Activated CD8-positive, alpha-beta T cell treated with anti-CD3 and anti-CD28 coated beads for 36 hours (primary cell): Measurements from ENCODE around the gene KRTAP12-3. TPM values are rescaled to one million over a fixed set of nuclear protein-coding genes. Genes with fewer than 3 reads are reported as not detected.

ENCODE experiments used
- ATAC-seq: fragments of 200-7000 bp; cut with Tn5 transposase; one replicate; pipeline ENCODE4 v1.10.0; 2021; ENCODE audit warnings: mild to moderate bottlenecking, moderate library complexity
- CTCF ChIA-PET: fragments of 350-600 bp; sonication (Branson Sonifier 250); formaldehyde crosslinking; loops from one replicate; lab custom pipeline; 2021; ENCODE audit warnings: antibody characterized with exemption; lab: Charles Lee
- POLR2A ChIA-PET: fragments of 350-600 bp; sonication (Branson Sonifier 250); formaldehyde crosslinking; loops from one replicate; lab custom pipeline; 2021; ENCODE audit warnings: antibody characterized with exemption; lab: Charles Lee
- DNase-seq: peaks from one replicate; pipeline ENCODE4 v3.0.0-alpha.2; 2020
- H3K27ac Mint-ChIP-seq: one replicate; pipeline ENCODE4 v1.8.0; 2021; ENCODE audit warnings: mild to moderate bottlenecking, mixed read lengths
- H3K27me3 Mint-ChIP-seq: one replicate; pipeline ENCODE4 v1.8.0; 2021; ENCODE audit warnings: mixed read lengths
- H3K36me3 Mint-ChIP-seq: one replicate; pipeline ENCODE4 v1.8.0; 2021; ENCODE audit warnings: low read depth, mixed read lengths
- H3K4me1 Mint-ChIP-seq: one replicate; pipeline ENCODE4 v1.8.0; 2021; ENCODE audit warnings: low read depth, mixed read lengths
- H3K4me3 Mint-ChIP-seq: one replicate; pipeline ENCODE4 v1.8.0; 2021; ENCODE audit warnings: mild to moderate bottlenecking, moderate library complexity, mixed read lengths
- H3K9me3 Mint-ChIP-seq: one replicate; pipeline ENCODE4 v1.8.0; 2021; ENCODE audit warnings: mixed read lengths
- intact Hi-C: fragments of 100-400 bp; cut with micrococcal nuclease; formaldehyde crosslinking; loops from one replicate; pipeline ENCODE4 v1.10.0; 2022
- total RNA-seq, 2 experiments: library from RNA; stranded (reverse); gene quantifications; one replicate each; pipeline ENCODE4 v1.2.3, GENCODE V29; 2021
- TF ChIP-seq, protein P1 (sequence below): fragments of 200-600 bp; IDR thresholded peaks from one replicate; pipeline ENCODE4 v1.8.0; 2022; ENCODE audit warnings: antibody characterized with exemption, mild to moderate bottlenecking

KRTAP12-3 gene
- total RNA-seq, 2 experiments from 2014 or later: not detected

- DNase-seq: no peak
- peaks cover 9% of the 10 kb centered on the region for H3K9me3 Mint-ChIP-seq
- H3K27me3 Mint-ChIP-seq: peaks cover 71% of the 10 kb centered on the region
- peaks cover 7% of the 10 kb centered on the region for H3K4me1 Mint-ChIP-seq
- H3K27ac Mint-ChIP-seq: no peak overlapping the region
- TF ChIP-seq, protein P1, sequence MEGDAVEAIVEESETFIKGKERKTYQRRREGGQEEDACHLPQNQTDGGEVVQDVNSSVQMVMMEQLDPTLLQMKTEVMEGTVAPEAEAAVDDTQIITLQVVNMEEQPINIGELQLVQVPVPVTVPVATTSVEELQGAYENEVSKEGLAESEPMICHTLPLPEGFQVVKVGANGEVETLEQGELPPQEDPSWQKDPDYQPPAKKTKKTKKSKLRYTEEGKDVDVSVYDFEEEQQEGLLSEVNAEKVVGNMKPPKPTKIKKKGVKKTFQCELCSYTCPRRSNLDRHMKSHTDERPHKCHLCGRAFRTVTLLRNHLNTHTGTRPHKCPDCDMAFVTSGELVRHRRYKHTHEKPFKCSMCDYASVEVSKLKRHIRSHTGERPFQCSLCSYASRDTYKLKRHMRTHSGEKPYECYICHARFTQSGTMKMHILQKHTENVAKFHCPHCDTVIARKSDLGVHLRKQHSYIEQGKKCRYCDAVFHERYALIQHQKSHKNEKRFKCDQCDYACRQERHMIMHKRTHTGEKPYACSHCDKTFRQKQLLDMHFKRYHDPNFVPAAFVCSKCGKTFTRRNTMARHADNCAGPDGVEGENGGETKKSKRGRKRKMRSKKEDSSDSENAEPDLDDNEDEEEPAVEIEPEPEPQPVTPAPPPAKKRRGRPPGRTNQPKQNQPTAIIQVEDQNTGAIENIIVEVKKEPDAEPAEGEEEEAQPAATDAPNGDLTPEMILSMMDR: no peak
- ChIA-PET CTCF (interaction anchor here (0.9 kb wide), 1 partner anchor 38 kb away, joined by 3 read pairs; no protein-coding TSS in a partner anchor), POLR2A (no interaction called here)
- intact Hi-C loops: no loop called here
- H3K4me3 Mint-ChIP-seq: no peak overlapping the region
- H3K36me3 Mint-ChIP-seq: peaks cover 9% of the 10 kb centered on the region
- no peak for ATAC-seq
These were observed 46.9 kb downstream of the KRTAP12-3 start for GRCh38 chr21:44704636-44705001.

DNA sequence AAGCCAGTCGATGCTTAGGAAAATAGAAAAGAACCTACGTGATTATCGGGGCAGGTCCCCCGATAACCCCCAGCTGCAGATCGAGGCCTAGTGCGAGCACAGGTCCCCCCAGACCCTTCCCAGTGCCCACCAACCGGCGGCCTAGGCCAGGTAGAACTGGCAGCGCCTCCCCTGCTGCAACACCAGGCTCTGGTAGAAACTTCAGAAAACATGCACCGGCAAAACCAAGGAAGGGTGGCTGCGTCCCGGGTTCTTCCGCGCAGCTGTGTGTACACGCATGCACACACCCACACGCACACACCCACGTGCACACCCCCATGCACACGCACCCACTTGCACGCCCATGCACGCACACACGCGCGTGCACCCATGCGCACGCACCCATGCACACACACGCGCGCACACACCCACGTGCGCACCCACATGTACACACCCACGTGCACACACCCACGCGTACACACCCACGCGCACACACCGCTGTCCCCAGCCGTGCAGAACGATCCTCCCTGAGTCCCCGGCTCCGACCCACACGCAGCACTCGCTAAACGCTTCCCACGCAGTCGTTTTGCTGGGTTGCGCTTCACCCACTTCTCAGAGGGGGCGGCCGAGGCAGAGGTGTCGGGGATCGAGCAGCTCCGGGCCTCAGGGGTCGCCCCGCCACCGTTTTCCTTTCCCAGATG lies 48.4 kb downstream of the KRTAP12-3 start:
- Mint-ChIP-seq H3K27ac (no peak overlapping the region), H3K4me3 (no peak overlapping the region), H3K9me3 (peaks cover 9% of the 10 kb centered on the region), H3K36me3 (peaks cover 9% of the 10 kb centered on the region), H3K27me3 (peaks cover 77% of the 10 kb centered on the region), H3K4me1 (peaks cover 17% of the 10 kb centered on the region)
- DNase-seq (no peak), ATAC-seq (no peak)
- ChIA-PET POLR2A (no interaction called here), CTCF (interaction anchor here (1.2 kb wide), 1 partner anchor 87 kb away, joined by 3 read pairs; no protein-coding TSS in a partner anchor)
- intact Hi-C loops: no loop called here
- TF ChIP-seq, protein P1: no peak

GRCh38 chr21:44706706-44707581 lies 49.2 kb downstream of the KRTAP12-3 start:
- H3K4me1 Mint-ChIP-seq: peaks cover 19% of the 10 kb centered on the region
- peaks cover 9% of the 10 kb centered on the region for H3K9me3 Mint-ChIP-seq
- intact Hi-C loops: no loop called here
- ATAC-seq (no peak), DNase-seq (no peak)
- POLR2A ChIA-PET: no interaction called here
- H3K27me3 Mint-ChIP-seq: peaks cover 76% of the 10 kb centered on the region
- peaks cover 9% of the 10 kb centered on the region for H3K36me3 Mint-ChIP-seq
- no peak overlapping the region for H3K4me3 Mint-ChIP-seq
- CTCF ChIA-PET: interaction anchor here (1.2 kb wide), 1 partner anchor 87 kb away, joined by 3 read pairs; no protein-coding TSS in a partner anchor
- H3K27ac Mint-ChIP-seq: no peak overlapping the region
- TF ChIP-seq, protein P1: no peak

Other genes starting within 250 kb of the KRTAP12-3 start
- 1 to 10 TPM; 1.8 to 1.9 TPM for gene LRRC3, start 202.4 kb upstream of the KRTAP12-3 start, total RNA-seq
- not detected for gene KRTAP10-1, start 117.7 kb upstream of the KRTAP12-3 start, total RNA-seq
- not detected for gene KRTAP10-2, start 106.4 kb upstream of the KRTAP12-3 start, total RNA-seq
- not detected for gene KRTAP10-3, start 99.1 kb upstream of the KRTAP12-3 start, total RNA-seq
- not detected for gene KRTAP10-4, start 84.2 kb upstream of the KRTAP12-3 start, total RNA-seq
- not detected for gene KRTAP10-5, start 77.3 kb upstream of the KRTAP12-3 start, total RNA-seq
- gene KRTAP10-6, start 65.4 kb upstream of the KRTAP12-3 start, total RNA-seq: not detected
- gene KRTAP10-7, start 57.3 kb upstream of the KRTAP12-3 start, total RNA-seq: not detected
- not detected for gene KRTAP10-8, start 45.9 kb upstream of the KRTAP12-3 start, total RNA-seq
- not detected for gene KRTAP10-9, start 30.8 kb upstream of the KRTAP12-3 start, total RNA-seq
- not detected for gene KRTAP10-10, start 20.6 kb upstream of the KRTAP12-3 start, total RNA-seq
- not detected for gene KRTAP10-11, start 11.5 kb upstream of the KRTAP12-3 start, total RNA-seq
- gene KRTAP12-4, start 3.3 kb upstream of the KRTAP12-3 start, total RNA-seq: not detected
- not detected for gene KRTAP12-2, start 9.0 kb downstream of the KRTAP12-3 start, total RNA-seq
- not detected for gene KRTAP12-1, start 24.2 kb downstream of the KRTAP12-3 start, total RNA-seq
- gene KRTAP10-12, start 39.2 kb downstream of the KRTAP12-3 start, total RNA-seq: not detected
- gene TSPEAR, start 53.6 kb downstream of the KRTAP12-3 start, total RNA-seq: not detected
- gene UBE2G2, start 143.9 kb downstream of the KRTAP12-3 start, total RNA-seq: 100 to 1,000 TPM; 113 to 115 TPM
- gene SUMO3, start 160.1 kb downstream of the KRTAP12-3 start, total RNA-seq: 10 to 100 TPM; 69.8 to 72.9 TPM
- 10 to 100 TPM; 60.7 to 61.8 TPM for gene PTTG1IP, start 215.8 kb downstream of the KRTAP12-3 start, total RNA-seq